ENCODE measurements around the gene CLSTN1.

DNA sequence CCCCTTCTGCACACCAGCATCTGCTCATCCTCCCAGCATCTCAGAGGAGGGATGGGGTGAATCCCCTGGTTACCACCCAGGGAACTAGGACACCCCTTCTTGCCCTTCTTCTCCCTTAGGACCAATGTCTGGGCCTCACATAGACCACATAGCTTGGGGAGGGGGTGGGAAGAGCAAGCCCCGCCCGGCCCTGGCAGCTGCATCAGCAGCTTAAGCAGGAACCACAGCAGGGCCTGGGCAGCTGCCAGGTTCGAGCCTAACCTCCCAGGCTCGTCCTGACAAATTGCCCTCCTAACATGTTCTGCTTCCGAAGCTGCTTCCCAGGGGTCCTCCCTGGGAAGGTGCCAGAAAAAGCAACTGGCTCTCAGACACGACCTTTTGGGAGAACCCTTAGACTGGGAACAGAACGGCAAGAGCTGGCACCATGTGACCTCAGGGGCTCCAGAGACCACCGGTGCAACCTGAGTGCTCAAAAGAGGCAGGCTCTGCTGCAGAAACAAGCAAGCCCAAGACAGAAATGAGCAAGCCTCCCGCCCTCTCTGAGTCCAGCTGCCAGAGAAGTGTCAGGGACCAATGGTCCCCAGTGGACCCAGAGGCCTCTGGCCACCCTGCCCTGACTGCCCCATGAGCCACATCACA lies 18.4 kb upstream of the CLSTN1 start:
- TF ChIP-seq ZNF274 (IDR thresholded peaks at IDR 0.05; ENCODE audit: low read depth, low read length) (no peak), YY1 (IDR thresholded peaks at IDR 0.05; ENCODE audit: insufficient read depth, insufficient read length) (no peak)
